Fibroblast of skin of left quadriceps (primary cell): Measurements from ENCODE around the gene CHST9.
"Not testable (repeated sequence)": the region's sequence is repeated elsewhere in the genome, so short reads cannot be mapped to it uniquely, and the experiment has no call there.

Experiments
- DNase-seq, 2 experiments: peaks; one replicate each; pipeline ENCODE4 v3.0.0-alpha.2; 2013; ENCODE audit warnings: low read depth in 2 of 2

Gene CHST9

DNA sequence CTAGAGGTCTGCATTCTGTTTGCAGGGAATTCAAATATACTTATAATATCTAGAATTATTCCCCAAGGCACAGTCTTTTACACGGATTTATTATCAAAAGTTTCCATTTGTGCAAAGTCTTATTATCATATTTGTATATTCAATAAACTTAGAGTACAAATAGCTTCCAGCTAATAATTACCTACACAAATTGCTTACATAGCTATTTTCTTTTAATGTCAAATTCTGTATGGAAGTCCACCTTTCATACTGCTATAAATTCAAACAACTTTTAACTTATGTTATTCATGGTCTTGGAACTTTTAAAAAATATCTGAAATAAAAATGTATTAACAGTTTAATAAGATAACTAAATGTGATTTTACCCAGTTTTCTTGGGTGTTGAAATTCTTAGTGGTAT is 13.1 kb downstream of the CHST9 start:
- no peak for DNase-seq

DNA sequence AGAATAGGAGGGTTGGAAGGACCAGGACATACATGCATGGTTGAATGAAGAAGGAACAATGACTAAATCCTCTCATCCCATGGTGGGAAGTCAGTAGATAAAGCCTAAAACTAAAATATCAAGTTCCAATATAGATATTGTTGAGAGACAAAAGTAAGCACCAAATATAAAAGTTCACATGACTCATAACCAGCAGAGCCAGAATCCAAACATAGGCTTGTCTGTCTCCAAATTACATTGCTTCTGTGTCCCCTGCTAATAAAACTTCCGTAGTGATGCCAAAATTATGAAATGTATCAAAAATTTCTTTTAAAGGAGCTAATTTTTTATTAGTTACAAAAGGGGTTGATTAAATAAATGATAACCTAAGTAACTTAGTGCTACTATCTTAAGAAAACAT is 19.7 kb downstream of the CHST9 start:
- no peak for DNase-seq

GRCh38 chr18:27164905-27165304 is 20.2 kb downstream of the CHST9 start:
- no peak for DNase-seq

DNA sequence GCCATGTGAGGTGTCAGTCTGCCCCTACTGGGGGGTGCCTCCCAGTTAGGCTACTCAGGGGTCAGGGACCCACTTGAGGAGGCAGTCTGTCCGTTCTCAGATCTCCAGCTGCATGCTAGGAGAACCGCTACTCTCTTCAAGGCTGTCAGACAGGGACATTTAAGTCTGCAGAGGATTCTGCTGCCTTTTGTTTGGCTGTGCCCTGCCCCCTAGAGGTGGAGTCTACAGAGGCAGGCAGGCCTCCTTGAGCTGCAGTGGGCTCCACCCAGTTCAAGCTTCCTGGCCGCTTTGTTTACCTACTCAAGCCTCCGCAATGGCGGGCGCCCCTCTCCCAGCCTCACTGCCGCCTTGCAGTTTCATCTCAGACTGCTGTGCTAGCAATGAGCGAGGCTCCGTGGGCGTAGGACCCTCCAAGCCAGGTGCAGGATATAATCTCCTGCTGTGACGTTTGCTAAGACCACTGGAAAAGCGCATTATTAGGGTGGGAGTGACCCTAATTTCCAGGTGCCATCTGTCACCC is 21.9 kb downstream of the CHST9 start:
- DNase-seq: not testable (repeated sequence)

DNA sequence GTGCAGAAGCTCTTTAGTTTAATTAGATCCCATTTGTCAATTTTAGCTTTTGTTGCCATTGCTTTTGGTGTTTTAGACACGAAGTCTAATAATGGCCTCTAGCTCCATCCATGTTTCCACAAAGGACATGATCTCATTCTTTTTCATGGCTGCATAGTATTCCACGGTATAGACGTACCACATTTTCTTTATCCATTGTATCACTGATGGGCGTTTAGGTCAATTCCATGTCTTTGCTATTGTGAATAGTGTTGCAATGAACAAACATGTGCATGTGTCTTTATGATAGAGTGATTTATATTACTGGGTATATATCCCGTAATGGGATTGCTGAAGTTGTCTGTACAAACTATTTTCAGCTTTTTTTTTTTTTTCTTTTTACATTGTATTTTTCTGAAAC is 35.9 kb downstream of the CHST9 start:
- not testable (repeated sequence) for DNase-seq

DNA sequence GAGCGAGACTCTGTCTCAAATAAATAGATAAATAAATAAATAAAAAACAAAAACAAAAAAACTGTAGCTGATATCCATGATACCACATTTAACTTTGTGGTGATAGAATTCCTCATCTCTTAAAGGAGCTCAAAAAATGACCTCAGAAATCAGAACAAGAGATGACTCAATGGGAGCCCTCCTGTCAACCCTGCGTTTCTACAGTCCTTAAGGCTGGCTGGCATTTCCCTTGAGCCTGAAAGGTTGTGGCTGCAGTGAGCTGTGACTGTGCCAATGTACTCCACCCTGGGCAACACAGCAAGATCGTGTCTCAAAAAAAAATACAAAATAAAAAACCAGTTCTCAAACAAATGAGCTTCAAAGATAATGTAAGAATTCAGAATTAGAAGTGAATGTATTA is 40.4 kb downstream of the CHST9 start:
- no peak for DNase-seq

DNA sequence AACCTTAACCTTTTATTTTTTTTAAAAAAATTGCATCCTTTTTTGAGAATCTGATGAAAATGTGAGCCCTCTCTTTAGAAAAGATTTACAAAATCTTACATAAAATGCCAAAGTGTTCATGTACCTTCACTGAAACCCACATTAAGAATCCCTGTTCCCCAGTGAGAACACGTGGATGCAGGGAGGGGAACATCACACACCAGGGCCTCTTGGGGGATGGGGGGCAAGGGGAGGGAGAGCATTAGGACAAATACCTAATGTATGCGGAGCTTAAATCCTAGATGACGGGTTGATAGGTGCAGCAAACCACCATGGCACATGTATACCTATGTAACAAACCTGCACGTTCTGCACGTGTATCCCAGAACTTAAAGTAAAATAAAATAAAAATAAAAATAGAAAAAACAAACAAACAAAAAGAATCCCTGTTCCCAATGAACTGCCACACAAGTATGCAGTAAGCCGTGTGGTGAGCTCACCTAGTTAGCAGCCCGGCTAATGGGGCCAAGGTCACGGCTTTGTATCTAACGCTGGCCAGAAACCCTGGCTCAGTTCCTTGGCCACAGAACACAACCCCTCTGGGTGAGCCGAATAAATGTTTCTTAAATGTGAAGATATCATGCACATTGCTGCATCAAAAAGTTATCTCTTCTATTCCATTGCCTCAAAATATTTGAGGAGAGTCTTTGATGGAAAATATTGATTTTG is 41.4 kb downstream of the CHST9 start:
- DNase-seq: no peak

GRCh38 chr18:27142891-27143290 is 42.2 kb downstream of the CHST9 start:
- no peak for DNase-seq

DNA sequence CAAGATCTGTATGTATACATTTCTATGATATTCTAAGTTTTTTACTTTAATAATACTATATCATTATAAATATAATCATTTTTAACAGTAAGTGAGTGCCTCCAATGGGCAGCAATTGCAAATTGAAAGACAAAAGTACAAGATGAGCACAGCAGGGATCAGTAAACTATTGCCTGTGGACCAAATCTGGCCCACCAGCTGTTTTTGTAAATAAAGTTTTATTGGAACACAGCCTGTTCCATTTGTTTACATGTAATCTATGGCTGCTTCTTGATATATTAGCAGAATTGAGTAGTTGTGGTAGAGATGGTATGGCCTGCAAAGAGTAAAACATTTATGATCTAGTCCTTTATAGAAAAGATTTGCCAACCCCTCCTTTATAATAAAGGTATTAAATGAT is 43.2 kb downstream of the CHST9 start:
- DNase-seq: no peak

GRCh38 chr18:27138079-27138478 is 47.0 kb downstream of the CHST9 start:
- DNase-seq: no peak

- no peak for DNase-seq
Observed at GRCh38 chr18:27136208-27136535, 48.9 kb downstream of the CHST9 start.

GRCh38 chr18:27135504-27136207 is 49.5 kb downstream of the CHST9 start:
- DNase-seq: no peak

DNA sequence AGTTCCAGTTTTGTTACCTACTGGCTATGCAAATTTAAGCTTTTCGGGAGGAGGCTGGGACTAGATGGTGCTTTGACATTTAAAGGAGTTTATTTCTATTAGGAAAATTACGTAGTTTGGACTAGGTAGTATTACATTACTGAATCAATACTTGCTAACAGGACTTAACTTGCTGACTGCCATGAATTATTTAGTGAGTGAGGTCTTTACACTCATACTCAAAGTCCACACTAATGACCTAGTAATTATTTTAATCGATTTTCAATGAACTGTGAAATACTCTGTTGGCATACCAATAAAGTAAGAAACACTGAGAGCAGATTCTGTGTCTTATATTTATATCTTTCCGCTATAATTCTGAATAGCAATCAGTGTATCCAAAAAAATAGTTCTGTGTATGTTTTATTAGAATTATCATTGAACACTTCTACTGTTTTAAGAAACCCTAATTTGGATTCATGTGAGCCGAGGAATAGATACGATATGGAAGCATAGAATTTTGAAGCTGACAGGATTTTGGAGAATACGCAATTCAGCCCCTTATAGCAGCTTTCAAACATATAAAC is 55.0 kb downstream of the CHST9 start:
- no peak for DNase-seq

GRCh38 chr18:27124196-27124595 is 60.9 kb downstream of the CHST9 start:
- no peak for DNase-seq

GRCh38 chr18:27121108-27121507 is 64.0 kb downstream of the CHST9 start:
- DNase-seq: no peak

DNA sequence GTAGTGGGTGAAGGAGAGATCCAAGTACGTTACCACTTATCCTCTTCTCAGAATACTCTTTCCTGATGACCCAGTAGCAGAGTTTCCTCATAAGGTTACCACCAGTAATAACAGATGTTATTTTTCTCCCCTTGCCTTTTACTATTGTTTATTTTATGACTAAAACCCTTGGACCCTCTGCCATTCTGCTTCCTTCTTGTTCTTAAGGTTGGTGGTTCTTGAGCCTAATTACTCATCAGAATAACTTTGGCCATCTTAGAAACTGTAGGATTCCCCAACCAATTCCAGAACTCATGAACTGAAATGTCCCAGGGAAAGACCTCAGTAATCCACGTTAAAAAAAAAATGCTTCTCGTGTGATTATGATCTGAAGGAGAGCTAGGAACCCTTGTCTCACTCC is 64.9 kb downstream of the CHST9 start:
- DNase-seq: no peak

DNA sequence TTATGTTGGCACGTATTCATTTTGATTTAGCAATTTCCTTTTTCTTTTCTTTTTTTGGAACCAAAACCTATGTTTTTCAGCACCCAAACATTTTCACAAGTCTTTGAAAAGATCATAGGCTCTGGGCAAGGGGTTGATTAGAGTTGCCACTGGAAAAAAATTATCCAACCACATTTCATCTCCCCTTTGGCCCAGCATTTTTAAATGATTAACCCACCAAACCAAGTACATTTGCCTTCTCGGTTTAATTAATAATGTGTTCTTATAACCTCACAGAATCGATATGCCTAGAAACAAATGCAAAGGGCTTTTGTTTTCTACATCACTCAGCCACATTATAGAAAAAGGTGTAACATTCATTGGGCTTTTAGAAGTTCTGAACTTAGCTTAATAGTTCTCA is 66.1 kb downstream of the CHST9 start:
- DNase-seq: no peak

GRCh38 chr18:27114842-27115241 is 70.3 kb downstream of the CHST9 start:
- DNase-seq: no peak

DNA sequence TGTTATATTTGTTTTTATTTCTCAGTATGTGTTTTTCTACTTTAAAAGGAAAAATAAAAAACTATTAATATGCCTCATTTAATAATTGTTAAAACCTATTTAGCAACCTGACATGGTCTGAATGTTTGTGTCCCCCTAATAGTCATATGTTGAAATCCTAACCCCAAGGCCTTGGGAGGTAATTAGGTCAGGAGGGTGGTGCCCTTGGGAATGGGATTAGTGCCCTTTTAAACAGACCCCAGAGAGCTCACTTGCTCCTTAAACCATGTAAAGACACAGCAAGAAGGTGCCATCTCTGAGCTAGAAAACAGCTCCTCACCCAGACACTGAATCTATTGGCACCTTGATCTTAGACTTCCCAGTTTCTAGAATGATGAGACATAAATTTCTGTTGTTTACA is 71.8 kb downstream of the CHST9 start:
- DNase-seq: no peak

GRCh38 chr18:27110319-27110718 is 74.8 kb downstream of the CHST9 start:
- DNase-seq: no peak

DNA sequence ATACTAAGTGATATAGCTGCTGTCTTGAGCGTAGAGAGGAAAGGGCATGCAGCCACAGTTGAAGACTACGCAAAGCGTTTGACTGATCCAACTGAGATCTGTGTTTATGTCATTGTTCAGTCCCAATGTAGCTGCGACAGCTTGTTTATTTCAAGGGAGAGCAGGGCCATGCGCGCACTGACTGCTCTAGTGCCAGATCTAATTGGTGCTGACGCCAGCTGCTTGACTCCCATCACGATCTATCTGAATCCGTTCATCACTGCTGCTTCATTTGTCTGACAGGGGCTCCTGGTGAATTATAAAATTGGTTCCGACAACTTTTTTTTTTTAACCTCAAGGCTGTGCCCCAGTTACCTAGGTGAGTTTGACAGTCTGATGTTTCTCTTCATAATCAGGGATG is 75.7 kb downstream of the CHST9 start:
- DNase-seq: no peak

DNA sequence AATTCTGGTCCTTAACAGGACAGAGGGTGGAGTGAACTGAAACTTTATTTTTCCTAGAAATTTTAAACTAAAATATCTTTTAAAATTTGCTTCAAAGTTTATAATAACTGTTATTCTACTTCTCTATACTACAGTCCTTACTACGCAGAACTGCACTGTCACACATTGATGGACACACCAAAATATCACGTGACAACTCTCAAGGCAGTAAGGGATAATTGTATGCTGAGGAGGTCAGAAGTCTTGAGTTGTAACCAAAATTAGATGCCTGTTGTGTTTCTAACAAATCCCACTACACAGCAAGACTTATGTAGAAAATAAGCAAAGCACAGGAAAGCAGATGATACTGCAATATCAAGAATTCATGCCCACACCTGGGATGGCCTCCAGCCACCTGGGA is 76.3 kb downstream of the CHST9 start:
- no peak for DNase-seq

- no peak for DNase-seq
Observed at GRCh38 chr18:27104743-27105142, 80.4 kb downstream of the CHST9 start.
